IMR-90 (cell line): ENCODE measurements around the gene AOPEP.

Experiments
- BHLHE40 ChIP-seq: fragments of 150-350 bp; IDR thresholded peaks from 2 replicates; pipeline ENCODE4 v1.6.1; 2016; ENCODE audit warnings: mild to moderate bottlenecking, low read depth, low read length
- CEBPB ChIP-seq: IDR thresholded peaks from 2 replicates; pipeline ENCODE4 v1.6.1; 2012; ENCODE audit warnings: low read depth, low read length, improper control_type of control experiment
- CTCF ChIP-seq: conservative IDR thresholded peaks from 2 replicates; pipeline ENCODE4 v1.5.1; 2012; ENCODE audit warnings: mild to moderate bottlenecking, low read depth, low read length, improper control_type of control experiment
- FOS ChIP-seq: fragments of 150-350 bp; IDR thresholded peaks from 2 replicates; pipeline ENCODE4 v1.6.1; 2016; ENCODE audit warnings: low read depth, low read length
- MAFK ChIP-seq: IDR thresholded peaks from 2 replicates; pipeline ENCODE4 v1.6.1; 2012; ENCODE audit warnings: low read depth, low read length, improper control_type of control experiment
- MAZ ChIP-seq: IDR thresholded peaks from 2 replicates; pipeline ENCODE4 v1.6.1; 2012; ENCODE audit warnings: low read depth, mild to moderate bottlenecking, low read length, improper control_type of control experiment, moderate library complexity, borderline replicate concordance
- MXI1 ChIP-seq: IDR thresholded peaks from 2 replicates; pipeline ENCODE4 v1.6.1; 2012; ENCODE audit warnings: low read depth, mild to moderate bottlenecking, low read length, moderate library complexity, borderline replicate concordance
- POLR2A ChIP-seq: IDR thresholded peaks from 2 replicates; pipeline ENCODE4 v1.6.1; 2012; ENCODE audit warnings: mild to moderate bottlenecking, low read depth, low read length
- RAD21 ChIP-seq: IDR thresholded peaks from 2 replicates; pipeline ENCODE4 v1.6.1; 2012; ENCODE audit warnings: low read length, improper control_type of control experiment
- RCOR1 ChIP-seq: IDR thresholded peaks from 2 replicates; pipeline ENCODE4 v1.6.1; 2012; ENCODE audit warnings: mild to moderate bottlenecking, low read length, improper control_type of control experiment; ENCODE audit not compliant: insufficient replicate concordance
- RFX5 ChIP-seq: IDR thresholded peaks from 2 replicates; pipeline ENCODE4 v1.8.0; 2012; ENCODE audit warnings: low read depth, mild to moderate bottlenecking, low read length, moderate library complexity
- SMC3 ChIP-seq: fragments of 150-350 bp; IDR thresholded peaks from 2 replicates; pipeline ENCODE4 v1.6.1; 2016; ENCODE audit warnings: low read depth, mild to moderate bottlenecking, antibody characterized with exemption, low read length, moderate library complexity
- USF2 ChIP-seq: fragments of 150-350 bp; IDR thresholded peaks from 2 replicates; pipeline ENCODE4 v1.6.1; 2017; ENCODE audit warnings: mild to moderate bottlenecking, antibody characterized with exemption, low read length, low read depth
- TF ChIP-seq, protein P1 (sequence below): fragments of 150-350 bp; IDR thresholded peaks from 2 replicates; pipeline ENCODE4 v1.6.1; 2016; ENCODE audit warnings: low read depth, mild to moderate bottlenecking, low read length, moderate library complexity, borderline replicate concordance

DNA sequence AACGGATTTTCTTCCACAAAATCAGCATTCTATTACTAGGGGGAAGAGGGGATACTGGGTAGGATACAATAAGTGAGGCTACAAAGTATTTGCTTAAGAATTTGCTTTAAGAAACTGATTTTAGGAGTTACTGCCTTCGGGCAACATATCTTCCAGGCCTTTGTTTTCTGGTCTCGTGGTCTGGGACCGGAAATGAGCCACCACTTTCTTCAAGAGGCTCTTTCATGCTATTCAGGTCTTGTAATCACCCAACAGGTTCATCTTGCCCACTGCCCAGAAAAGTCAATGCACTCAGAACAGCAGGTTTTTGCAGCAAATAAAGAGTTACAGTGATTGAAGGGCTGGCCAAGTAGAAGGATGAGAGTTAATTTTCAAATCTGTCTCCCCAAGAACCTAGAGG lies 6.6 kb upstream of the AOPEP start:
- TF ChIP-seq CEBPB (no peak), CTCF (no peak), RCOR1 (no peak), POLR2A (no peak), RAD21 (no peak), FOS (no peak), USF2 (no peak), MXI1 (no peak), BHLHE40 (no peak), MAZ (no peak), SMC3 (no peak), RFX5 (no peak), MAFK (no peak)
- TF ChIP-seq, protein P1, sequence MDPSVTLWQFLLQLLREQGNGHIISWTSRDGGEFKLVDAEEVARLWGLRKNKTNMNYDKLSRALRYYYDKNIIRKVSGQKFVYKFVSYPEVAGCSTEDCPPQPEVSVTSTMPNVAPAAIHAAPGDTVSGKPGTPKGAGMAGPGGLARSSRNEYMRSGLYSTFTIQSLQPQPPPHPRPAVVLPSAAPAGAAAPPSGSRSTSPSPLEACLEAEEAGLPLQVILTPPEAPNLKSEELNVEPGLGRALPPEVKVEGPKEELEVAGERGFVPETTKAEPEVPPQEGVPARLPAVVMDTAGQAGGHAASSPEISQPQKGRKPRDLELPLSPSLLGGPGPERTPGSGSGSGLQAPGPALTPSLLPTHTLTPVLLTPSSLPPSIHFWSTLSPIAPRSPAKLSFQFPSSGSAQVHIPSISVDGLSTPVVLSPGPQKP: no peak
